Activated T-cell treated with anti-CD3 and anti-CD28 coated beads, Interleukin-2, amount 50 U/mL, for 48 hours (primary cell): ENCODE measurements around the gene HCN4.

Source experiments
- DNase-seq, 2 experiments: peaks; one replicate each; pipeline ENCODE4 v3.0.0-alpha.2; 2020

The HCN4 gene

DNA sequence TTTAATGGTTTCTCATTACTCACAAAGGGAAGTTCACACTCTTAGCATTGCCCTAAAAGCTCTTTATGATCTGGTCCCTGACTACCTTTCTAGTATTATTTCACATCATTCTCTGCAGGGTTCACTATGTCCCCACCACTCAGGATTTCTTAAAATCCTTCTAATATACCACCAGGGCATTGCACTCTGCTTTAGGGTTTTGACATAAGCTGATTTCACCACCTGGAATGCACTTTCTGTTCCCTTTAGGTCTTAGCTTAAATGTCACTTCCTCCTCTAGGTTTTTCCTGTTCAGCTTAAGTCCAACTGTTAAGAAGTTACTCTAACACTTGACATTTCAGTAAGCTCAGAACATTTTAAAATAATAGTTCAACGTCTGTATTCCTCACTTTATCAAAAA, 81.7 kb downstream of the HCN4 start:
- DNase-seq, result no peak

DNA sequence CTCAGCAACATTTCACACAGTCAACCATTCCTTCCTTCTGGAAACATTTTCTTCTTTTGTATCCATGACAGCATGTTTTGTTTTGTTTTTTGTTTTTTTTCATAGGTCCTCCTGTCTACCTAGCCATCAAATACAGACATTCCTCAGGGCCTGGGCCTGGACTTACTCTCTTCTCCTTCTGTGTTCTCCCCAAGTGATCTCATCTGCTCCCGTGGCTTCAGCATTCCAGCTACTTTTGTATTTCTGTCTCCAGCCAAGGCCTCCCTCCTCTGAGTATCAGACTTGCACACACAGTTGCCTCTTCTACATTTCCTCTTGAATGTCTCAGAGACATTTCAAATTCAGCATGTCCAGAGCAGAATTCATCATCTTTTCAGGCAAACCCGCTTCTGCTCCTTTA, 82.4 kb downstream of the HCN4 start:
- no peak for DNase-seq

DNA sequence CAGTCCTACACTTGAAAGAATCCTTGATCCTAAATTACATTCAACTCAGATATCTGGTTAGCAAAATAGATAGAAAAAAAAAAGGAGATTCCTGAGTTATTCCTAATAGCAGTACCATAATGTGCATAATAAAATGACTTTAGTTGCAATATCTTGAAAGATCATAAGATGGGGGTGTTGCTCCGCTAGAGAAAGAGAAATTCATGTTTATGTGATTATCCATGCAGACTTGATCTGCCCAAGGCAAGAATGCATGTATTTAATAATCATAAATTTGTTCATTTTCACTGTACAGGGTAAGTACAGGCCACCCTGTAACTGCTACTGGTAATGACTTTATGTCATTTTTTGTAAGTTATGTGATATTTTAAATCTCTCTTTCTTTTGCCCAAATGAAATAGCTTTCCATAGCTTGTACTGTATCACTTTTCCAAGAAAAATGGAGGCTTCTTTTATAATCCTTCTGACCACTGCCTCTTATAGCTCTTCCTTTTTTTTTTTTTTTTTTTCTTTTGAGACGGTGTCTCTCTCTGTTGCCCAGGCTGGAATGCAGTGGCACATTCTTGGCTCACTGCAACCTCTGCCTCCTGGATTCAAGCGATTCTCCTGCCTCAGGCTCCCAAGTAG, 84.6 kb downstream of the HCN4 start:
- DNase-seq, result no peak

DNA sequence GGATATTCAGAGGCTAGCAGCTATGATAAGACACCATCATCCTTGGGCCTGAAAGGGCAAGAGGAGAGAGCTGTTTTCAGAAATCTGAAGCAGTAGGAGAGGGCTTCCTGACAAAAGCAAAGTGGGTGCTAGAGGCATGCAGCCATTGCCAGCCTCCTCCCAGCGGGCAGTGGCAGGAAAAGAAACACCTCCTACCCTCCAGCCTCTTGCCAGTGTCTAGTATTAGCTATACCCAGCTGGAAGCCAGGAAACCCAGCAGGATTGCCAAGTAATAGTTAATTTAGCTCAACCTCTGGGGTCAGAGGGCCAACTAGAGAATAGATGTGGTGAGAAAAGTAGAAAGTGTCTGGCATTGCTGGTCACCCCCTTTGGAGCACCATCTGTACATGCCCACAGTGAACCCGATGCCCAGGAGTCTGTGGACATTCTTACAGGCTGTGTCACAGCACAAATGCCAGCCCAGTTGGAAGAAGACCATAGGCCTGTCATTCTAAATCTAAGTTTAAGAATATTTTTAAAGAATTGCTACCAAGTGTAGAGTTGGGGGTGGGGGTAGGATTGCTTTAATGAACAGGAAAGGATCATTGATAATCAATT, 85.3 kb downstream of the HCN4 start:
- no peak for DNase-seq

DNA sequence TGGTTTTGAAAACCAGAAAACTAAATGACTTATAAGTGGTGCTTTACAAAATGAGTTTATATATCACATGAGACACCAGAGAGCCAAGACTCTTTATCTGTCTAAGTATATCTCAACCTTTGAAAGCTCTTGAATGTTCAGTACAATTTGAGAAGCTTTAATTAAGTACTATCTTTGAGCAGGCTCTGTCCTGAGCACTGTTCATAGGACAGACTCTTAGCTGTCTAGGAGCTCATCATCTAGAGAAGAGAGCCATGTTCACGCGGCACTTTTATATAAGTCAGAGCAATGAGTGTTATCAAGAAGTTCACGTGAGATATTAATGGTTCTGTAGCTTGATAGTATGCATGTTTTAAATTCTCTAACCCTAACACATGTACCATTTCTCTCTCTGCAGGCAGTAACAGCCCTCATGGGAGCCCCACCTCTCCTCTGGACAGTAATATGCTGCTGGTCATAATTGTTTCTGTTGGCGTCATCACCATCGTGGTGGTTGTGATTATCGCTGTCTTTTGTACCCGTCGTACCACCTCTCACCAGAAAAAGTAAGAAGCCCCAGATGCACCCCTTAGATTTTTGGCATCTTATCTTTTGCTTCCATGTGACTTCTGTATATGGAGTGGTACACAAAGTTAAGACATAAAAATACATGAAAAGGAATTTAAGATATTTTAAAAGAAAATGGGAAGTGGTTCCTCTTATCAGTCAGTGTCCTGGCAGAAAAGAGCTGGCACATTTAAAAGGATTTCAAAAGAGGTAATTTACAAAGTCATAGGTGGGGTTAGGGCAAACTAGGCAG, 86.0 kb downstream of the HCN4 start:
- DNase-seq, result no peak

DNA sequence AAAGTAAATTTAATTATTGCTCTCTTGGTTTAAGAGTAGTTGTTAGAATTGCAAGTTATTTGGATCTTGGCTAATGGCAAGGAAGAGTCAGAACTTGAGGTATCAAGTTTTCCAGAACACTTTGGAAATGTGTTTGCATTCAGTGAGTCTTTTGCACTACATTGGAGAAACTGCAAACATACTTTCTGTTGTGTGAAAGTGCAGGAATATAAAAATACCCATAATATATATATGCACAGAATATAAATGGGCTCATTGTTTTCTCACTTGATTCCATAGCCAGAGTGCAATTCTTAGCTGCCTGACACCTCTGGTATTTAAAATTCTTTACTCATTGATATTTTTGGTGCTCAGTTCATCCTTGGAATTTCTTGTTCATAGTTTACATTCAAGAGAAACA, 92.9 kb downstream of the HCN4 start:
- DNase-seq, result no peak

DNA sequence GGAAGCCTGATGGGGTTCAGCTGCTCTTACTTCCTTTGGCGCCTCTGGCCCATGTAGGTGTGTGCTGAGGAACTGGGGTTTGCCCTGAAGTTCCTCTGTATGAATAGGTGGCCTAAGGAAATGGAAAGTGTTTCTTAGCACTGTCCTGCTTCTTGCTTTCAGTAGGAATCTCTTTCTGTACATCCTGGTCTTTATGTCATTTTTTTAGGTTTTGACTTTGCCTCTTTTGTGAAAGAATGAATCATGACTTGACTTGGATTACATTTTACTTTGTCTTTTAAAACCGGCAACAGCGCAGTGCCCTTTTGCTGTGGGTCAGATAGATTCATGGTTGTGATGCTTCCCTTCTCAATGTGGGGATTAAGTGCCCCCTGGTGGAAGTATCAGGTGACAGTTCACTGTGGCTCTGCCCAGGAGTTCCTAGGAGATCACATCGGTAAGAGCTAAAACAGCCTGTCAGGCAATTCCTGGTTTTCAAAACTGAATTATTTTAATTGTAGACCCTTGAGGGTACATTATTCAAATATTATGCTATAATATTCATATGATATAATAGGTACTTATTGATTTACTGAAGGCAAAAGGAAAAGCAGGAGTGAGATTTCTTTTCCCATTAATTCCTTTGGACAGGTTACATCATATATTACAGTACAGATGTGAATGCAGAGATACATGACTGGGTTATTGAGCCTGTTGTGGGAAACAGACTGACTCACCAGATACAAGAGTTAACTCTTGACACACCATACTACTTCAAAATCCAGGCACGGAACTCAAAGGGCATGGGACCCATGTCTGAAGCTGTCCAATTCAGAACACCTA, 95.4 kb downstream of the HCN4 start:
- DNase-seq, result peak; percentile 51 to 57

DNA sequence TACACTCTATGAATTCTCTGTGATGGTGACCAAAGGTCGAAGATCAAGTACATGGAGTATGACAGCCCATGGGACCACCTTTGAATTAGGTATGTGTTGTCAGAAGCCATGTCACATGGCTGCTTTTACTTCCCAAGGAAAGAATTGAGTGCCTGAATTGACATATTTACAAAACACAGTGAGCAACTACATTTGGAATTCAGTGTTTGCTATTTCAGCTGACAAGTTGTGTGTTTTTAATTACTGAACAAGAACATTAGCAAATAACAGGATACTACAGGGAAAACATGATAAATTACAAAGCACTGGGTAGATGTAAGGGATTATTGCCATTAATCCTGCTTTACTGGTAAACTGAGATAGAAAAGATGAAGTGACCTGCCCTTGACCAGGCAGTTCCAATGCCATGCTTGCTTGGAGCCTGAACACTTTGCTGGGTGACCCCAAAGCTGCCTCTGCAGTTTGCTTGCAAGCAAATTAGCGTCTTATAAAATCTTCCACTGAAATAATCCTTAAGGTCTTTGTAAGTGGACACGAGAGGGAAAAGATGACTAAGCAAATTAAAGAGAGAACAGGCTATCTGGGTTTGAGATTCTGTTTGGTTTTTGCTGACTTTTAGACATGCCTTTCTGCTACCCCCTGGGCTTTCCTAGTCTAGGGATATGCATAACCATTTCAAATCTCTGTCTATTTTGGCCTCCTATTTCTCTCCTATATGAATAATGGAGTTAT, 98.2 kb downstream of the HCN4 start:
- no peak for DNase-seq
